HepG2 (cell line): Measurements from ENCODE around the gene LSM12. TPM values are rescaled to one million over a fixed set of nuclear protein-coding genes. Genes with fewer than 3 reads are reported as not detected.

Experiments
- CBX1 ChIP-seq: IDR thresholded peaks from one replicate; pipeline ENCODE4 v1.6.1; 2016; ENCODE audit warnings: antibody characterized with exemption, low read depth
- FIP1L1 ChIP-seq: fragments of 200-400 bp; formaldehyde crosslinking; IDR thresholded peaks from 2 replicates; pipeline ENCODE4 v1.6.1; 2018; ENCODE audit warnings: low read depth, mild to moderate bottlenecking, low read length, moderate library complexity, borderline replicate concordance; ENCODE audit not compliant: insufficient read depth
- HMG20B ChIP-seq: conservative IDR thresholded peaks from 2 replicates; pipeline ENCODE4 v1.6.1; 2016; ENCODE audit warnings: missing genetic modification reagents, missing compliant biosample characterization
- HNRNPLL ChIP-seq: fragments of 200-400 bp; formaldehyde crosslinking; IDR thresholded peaks from 2 replicates; pipeline ENCODE4 v1.6.1; 2017; ENCODE audit warnings: mild to moderate bottlenecking, low read depth, low read length; ENCODE audit not compliant: poor library complexity, severe bottlenecking
- PRPF4 ChIP-seq: fragments of 200-400 bp; formaldehyde crosslinking; IDR thresholded peaks from 2 replicates; pipeline ENCODE4 v1.6.1; 2016; ENCODE audit warnings: low read length, low read depth; ENCODE audit not compliant: poor library complexity, severe bottlenecking
- RAD51 ChIP-seq: fragments of 450-650 bp; IDR thresholded peaks from 2 replicates; pipeline ENCODE4 v1.6.1; 2016; ENCODE audit warnings: borderline replicate concordance
- SMYD3 ChIP-seq: sonication (generic); formaldehyde crosslinking; IDR thresholded peaks from 2 replicates; pipeline ENCODE4 v1.8.1; 2023; ENCODE audit warnings: mild to moderate bottlenecking, missing genetic modification reagents
- ZFY ChIP-seq: sonication (generic); formaldehyde crosslinking; IDR thresholded peaks from 2 replicates; pipeline ENCODE4 v1.4.0; 2020; ENCODE audit warnings: missing genetic modification reagents
- ZMYM4 ChIP-seq: sonication (generic); formaldehyde crosslinking; IDR thresholded peaks from 2 replicates; pipeline ENCODE4 v1.8.1; 2023; ENCODE audit warnings: mild to moderate bottlenecking, missing genetic modification reagents
- ZNF234 ChIP-seq: sonication (generic); formaldehyde crosslinking; conservative IDR thresholded peaks from 2 replicates; pipeline ENCODE4 v1.5.1; 2020; ENCODE audit warnings: mild to moderate bottlenecking, missing genetic modification reagents
- ZNF572 ChIP-seq: sonication (generic); formaldehyde crosslinking; IDR thresholded peaks from 2 replicates; pipeline ENCODE4 v1.5.1; 2020; ENCODE audit warnings: mild to moderate bottlenecking, missing genetic modification reagents
- ZNF746 ChIP-seq: sonication (generic); formaldehyde crosslinking; IDR thresholded peaks from 2 replicates; pipeline ENCODE4 v1.8.0; 2022; ENCODE audit warnings: mild to moderate bottlenecking, missing genetic modification reagents
- ZNF768 ChIP-seq: sonication (generic); formaldehyde crosslinking; IDR thresholded peaks from 2 replicates; pipeline ENCODE4 v1.4.0; 2020; ENCODE audit warnings: missing genetic modification reagents
- ZNF878 ChIP-seq: sonication (generic); formaldehyde crosslinking; IDR thresholded peaks from 2 replicates; pipeline ENCODE4 v1.8.1; 2023; ENCODE audit warnings: mild to moderate bottlenecking, missing genetic modification reagents, moderate library complexity
- polyA plus RNA-seq, 8 experiments: library from polyadenylated mRNA; depleted of rRNA in 3 of 8; stranded (reverse) in 7 of 8; unstranded in 1 of 8; fragments of >200 nt; fragmentation: Illumina TruSeq in 4 of 8; extraction: Trizol in 4 of 8; gene quantifications; 2 replicates each; pipeline versions ENCODE4 v1.2.1 to v1.2.3, GENCODE V29; 2011 to 2016; ENCODE audit warnings: low read depth in 4 of 8, missing spikeins in 1 of 8, mixed read lengths in 1 of 8; ENCODE audit not compliant: insufficient read depth in 1 of 8
- total RNA-seq, 5 experiments: library from RNA; depleted of rRNA; stranded (reverse); fragments of >200 nt; fragmentation: Illumina TruSeq; extraction: Trizol; gene quantifications; 2 replicates each; pipeline ENCODE4 v1.2.3, GENCODE V29; 2016; ENCODE audit warnings: low read depth in 1 of 5
- TF ChIP-seq, protein P1 (sequence below): sonication (generic); formaldehyde crosslinking; IDR thresholded peaks from 2 replicates; pipeline ENCODE4 v1.8.0; 2022; ENCODE audit warnings: missing genetic modification reagents, mild to moderate bottlenecking, moderate library complexity, borderline replicate concordance
- TF ChIP-seq, protein P2 (sequence below): sonication (generic); formaldehyde crosslinking; IDR thresholded peaks from 2 replicates; pipeline ENCODE4 v1.8.0; 2022; ENCODE audit warnings: mild to moderate bottlenecking, missing genetic modification reagents; ENCODE audit not compliant: insufficient replicate concordance
- TF ChIP-seq, protein P3 (sequence below): sonication (generic); formaldehyde crosslinking; conservative IDR thresholded peaks from 2 replicates; pipeline ENCODE4 v1.4.0; 2020; ENCODE audit warnings: missing genetic modification reagents
- TF ChIP-seq, protein P4 (sequence below): sonication (generic); formaldehyde crosslinking; IDR thresholded peaks from 2 replicates; pipeline ENCODE4 v1.5.0; 2020; ENCODE audit warnings: mild to moderate bottlenecking, missing genetic modification reagents
- TF ChIP-seq, protein P5 (sequence below): IDR thresholded peaks from 2 replicates; pipeline ENCODE4 v1.6.1; 2016; ENCODE audit warnings: missing genetic modification reagents, missing compliant biosample characterization
- TF ChIP-seq, protein P6 (sequence below): IDR thresholded peaks from 2 replicates; pipeline ENCODE4 v1.6.1; 2012; ENCODE audit warnings: low read depth, low read length, improper control_type of control experiment

The LSM12 gene
- total and polyA plus RNA-seq, 2 of the 13 experiments (the other 11 are each of a cell fraction or from before 2014, with no cell fraction given), result 52.8 to 55.7 TPM

DNA sequence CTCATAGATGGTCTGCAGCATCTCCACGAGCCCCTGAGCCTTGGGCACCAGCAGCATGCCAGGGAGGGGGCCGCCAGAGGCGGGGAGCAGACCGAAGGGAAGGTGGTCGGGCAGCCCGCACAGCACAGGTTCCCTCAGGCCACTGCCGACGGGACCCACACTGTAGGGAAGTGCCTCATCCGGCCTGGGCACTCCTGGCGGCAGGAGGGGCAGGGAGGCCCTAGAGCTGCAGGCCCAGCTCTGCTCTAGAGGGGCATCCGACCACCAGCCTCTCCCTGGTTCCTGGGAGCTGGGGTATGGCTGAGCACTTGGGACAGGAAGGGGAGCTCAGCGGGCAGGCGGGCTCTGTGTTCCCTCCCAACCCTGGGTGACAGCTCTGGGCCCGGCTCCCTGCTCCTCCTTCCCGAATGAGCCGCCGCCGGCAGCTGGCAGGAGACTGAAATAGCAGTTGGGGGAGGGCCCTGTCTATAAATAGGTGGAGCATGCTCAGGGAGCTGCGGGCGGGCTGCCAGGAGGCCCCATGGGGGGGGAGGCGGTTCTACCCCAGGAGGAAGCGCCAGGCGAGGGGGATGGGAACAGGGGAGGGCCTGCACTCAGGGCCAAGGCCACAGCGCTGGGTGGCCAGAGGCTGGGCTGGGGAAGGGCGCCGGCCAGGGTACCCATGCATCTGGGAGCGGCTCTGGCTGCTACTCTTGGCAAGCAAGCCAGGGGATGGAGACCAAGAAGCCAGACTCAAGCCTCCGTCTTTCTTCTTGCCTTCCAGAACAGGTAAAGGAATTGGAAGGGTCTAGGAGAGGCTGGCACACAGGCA lies 44.6 kb upstream of the LSM12 start (continued):
- TF ChIP-seq, protein P1, sequence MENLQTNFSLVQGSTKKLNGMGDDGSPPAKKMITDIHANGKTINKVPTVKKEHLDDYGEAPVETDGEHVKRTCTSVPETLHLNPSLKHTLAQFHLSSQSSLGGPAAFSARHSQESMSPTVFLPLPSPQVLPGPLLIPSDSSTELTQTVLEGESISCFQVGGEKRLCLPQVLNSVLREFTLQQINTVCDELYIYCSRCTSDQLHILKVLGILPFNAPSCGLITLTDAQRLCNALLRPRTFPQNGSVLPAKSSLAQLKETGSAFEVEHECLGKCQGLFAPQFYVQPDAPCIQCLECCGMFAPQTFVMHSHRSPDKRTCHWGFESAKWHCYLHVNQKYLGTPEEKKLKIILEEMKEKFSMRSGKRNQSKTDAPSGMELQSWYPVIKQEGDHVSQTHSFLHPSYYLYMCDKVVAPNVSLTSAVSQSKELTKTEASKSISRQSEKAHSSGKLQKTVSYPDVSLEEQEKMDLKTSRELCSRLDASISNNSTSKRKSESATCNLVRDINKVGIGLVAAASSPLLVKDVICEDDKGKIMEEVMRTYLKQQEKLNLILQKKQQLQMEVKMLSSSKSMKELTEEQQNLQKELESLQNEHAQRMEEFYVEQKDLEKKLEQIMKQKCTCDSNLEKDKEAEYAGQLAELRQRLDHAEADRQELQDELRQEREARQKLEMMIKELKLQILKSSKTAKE, result peak; percentile 99
- peak; percentile 92 for TF ChIP-seq ZNF768
- TF ChIP-seq, protein P2, sequence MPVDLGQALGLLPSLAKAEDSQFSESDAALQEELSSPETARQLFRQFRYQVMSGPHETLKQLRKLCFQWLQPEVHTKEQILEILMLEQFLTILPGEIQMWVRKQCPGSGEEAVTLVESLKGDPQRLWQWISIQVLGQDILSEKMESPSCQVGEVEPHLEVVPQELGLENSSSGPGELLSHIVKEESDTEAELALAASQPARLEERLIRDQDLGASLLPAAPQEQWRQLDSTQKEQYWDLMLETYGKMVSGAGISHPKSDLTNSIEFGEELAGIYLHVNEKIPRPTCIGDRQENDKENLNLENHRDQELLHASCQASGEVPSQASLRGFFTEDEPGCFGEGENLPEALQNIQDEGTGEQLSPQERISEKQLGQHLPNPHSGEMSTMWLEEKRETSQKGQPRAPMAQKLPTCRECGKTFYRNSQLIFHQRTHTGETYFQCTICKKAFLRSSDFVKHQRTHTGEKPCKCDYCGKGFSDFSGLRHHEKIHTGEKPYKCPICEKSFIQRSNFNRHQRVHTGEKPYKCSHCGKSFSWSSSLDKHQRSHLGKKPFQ, result peak; percentile 96
- TF ChIP-seq FIP1L1, result peak; percentile 65; the same call in 1 of the 2 replicates
- TF ChIP-seq ZMYM4 (CRISPR knock-in tag), result peak; percentile 93
- TF ChIP-seq ZNF878, result peak; percentile 98
- TF ChIP-seq ZFY, result peak; percentile 72
- TF ChIP-seq ZNF234 (CRISPR knock-in tag), result peak; percentile 95; the same call in 1 of the 2 replicates
- TF ChIP-seq HNRNPLL, result peak; percentile 75
- TF ChIP-seq RAD51, result no peak
- TF ChIP-seq CBX1, result peak; percentile 95
- TF ChIP-seq, protein P3, sequence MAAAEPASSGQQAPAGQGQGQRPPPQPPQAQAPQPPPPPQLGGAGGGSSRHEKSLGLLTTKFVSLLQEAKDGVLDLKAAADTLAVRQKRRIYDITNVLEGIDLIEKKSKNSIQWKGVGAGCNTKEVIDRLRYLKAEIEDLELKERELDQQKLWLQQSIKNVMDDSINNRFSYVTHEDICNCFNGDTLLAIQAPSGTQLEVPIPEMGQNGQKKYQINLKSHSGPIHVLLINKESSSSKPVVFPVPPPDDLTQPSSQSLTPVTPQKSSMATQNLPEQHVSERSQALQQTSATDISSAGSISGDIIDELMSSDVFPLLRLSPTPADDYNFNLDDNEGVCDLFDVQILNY (CRISPR knock-in tag), result no peak; the same call in 1 of the 2 replicates
- TF ChIP-seq, protein P4, sequence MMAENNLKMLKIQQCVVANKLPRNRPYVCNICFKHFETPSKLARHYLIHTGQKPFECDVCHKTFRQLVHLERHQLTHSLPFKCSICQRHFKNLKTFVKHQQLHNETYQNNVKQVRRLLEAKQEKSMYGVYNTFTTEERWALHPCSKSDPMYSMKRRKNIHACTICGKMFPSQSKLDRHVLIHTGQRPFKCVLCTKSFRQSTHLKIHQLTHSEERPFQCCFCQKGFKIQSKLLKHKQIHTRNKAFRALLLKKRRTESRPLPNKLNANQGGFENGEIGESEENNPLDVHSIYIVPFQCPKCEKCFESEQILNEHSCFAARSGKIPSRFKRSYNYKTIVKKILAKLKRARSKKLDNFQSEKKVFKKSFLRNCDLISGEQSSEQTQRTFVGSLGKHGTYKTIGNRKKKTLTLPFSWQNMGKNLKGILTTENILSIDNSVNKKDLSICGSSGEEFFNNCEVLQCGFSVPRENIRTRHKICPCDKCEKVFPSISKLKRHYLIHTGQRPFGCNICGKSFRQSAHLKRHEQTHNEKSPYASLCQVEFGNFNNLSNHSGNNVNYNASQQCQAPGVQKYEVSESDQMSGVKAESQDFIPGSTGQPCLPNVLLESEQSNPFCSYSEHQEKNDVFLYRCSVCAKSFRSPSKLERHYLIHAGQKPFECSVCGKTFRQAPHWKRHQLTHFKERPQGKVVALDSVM, result peak; percentile 91
- TF ChIP-seq ZNF572, result peak; percentile 58; the same call in 1 of the 2 replicates
- TF ChIP-seq, protein P5, sequence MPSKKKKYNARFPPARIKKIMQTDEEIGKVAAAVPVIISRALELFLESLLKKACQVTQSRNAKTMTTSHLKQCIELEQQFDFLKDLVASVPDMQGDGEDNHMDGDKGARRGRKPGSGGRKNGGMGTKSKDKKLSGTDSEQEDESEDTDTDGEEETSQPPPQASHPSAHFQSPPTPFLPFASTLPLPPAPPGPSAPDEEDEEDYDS, result peak; percentile 100
- peak; percentile 97 for TF ChIP-seq SMYD3
- TF ChIP-seq PRPF4, result peak; percentile 99
- TF ChIP-seq, protein P6, sequence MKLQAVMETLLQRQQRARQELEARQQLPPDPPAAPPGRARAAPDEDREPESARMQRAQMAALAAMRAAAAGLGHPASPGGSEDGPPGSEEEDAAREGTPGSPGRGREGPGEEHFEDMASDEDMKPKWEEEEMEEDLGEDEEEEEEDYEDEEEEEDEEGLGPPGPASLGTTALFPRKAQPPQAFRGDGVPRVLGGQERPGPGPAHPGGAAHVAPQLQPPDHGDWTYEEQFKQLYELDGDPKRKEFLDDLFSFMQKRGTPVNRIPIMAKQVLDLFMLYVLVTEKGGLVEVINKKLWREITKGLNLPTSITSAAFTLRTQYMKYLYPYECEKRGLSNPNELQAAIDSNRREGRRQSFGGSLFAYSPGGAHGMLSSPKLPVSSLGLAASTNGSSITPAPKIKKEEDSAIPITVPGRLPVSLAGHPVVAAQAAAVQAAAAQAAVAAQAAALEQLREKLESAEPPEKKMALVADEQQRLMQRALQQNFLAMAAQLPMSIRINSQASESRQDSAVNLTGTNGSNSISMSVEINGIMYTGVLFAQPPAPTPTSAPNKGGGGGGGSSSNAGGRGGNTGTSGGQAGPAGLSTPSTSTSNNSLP, result peak; percentile 76; the same call in 1 of the 2 replicates
- TF ChIP-seq HMG20B (CRISPR knock-in tag), result peak; percentile 93
- peak; percentile 100 for TF ChIP-seq ZNF746 (CRISPR knock-in tag)
